Fibroblast of skin of abdomen (primary cell): ENCODE data around the gene ELN.

Experiments
- DNase-seq: peaks from one replicate; pipeline ENCODE4 v3.0.0-alpha.2; 2013

ELN gene

DNA sequence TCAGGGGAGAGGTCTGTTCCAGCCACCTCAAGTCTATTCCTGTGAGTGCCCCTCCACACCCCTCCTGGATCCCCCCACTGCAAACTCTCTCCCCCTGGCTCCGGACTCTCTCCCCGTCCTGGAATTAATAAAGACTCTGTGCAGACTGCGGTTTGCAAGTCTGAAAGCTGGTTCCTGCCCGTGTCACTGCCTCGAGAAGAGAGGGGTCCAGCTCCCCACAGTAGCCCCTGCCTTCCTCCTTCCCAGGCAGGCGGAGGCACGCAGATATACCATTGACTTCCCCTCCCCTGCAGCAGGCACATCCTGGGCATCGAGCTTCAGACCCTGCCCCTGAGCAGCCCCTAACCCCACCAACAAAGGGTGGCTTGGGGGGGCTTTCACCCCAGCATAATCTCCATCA lies 2.2 kb upstream of the ELN start:
- DNase-seq: no peak

DNA sequence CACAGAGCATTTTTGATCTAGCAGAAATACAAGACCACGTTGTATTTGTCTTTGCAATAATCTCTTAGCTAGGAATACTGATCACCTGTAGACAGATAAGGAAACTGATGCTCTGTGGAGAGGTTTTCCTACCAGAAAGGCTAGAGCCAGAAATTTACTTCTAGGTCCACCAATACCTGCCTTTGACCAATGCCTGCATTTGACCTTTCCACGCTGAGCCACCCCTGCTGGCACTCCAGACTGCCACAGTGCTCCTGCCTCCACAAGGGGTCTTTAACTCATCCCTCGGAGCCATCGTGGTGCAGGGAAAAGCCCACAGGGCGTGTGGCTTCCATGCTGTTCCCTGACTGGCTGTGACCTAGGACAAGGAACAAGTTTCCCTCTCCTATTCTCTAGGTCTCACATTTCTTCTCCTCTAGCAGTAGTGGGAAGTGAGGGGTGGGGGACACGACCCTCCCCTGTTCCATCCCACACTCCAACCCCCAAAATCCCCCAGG lies 1.5 kb upstream of the ELN start:
- no peak for DNase-seq

DNA sequence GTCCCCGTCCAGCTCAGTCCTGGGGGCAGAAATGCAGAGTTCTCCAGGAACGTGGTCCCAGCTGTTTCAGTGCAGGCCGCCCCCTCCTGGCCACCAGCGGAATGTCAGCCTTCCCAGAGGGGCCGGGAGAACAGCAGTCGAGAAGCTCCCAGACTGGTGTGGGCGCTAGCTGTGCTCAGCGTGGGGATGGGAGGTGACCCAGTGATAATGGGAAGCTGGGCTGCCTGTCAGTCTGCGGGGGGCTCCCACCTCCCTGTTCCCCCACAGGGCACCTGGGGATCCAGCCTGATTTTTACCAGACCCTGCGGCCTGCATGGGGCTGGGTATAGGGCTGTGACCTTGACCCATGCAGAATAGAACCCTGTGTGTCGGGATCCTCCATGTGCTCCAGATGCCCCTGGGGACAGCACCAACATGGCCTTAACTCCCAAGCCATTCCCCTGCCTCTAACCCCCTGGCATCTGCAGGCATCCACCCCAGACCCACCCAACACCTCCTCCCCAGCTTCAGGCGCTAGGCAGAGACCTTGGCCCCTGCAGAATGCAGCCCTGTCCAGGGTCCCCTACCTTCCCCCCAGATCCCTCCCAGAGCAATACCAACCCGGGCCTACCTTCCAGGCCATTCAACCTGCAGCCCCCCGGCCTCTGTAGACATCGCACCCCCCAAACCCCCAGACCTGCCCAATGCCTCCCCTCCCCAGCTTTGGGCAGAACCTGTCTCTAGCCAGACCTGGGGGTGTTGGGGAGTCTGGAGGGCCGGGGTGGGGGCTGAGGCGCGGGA lies 880 bp upstream of the ELN start:
- peak; percentile 63 for DNase-seq

DNA sequence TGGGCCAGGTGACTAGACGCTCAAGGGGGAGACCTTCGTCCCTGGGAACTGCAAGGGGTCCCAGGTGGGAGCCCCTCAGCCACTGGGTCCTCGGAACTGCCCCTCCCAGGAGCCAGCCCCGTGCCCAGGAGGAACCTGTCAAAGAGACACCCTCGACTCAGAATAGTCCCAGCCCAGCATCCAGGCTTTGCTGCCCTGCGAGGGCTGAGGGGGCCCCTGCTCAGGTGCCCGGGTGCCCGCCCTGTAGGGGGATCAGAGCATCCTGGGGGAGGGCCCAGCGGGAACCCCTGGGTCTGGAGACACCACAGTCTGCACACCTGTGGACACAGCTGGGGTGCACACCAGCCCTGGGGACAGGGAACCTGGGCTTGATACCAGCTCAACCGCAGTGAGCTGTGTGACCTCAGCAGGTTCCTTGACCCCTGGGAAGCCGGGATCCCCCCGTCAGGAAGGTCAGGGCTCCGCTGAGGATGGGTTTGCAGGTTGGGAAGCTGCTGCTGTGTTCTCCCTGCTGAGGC lies 407 bp downstream of the ELN start:
- DNase-seq: no peak

DNA sequence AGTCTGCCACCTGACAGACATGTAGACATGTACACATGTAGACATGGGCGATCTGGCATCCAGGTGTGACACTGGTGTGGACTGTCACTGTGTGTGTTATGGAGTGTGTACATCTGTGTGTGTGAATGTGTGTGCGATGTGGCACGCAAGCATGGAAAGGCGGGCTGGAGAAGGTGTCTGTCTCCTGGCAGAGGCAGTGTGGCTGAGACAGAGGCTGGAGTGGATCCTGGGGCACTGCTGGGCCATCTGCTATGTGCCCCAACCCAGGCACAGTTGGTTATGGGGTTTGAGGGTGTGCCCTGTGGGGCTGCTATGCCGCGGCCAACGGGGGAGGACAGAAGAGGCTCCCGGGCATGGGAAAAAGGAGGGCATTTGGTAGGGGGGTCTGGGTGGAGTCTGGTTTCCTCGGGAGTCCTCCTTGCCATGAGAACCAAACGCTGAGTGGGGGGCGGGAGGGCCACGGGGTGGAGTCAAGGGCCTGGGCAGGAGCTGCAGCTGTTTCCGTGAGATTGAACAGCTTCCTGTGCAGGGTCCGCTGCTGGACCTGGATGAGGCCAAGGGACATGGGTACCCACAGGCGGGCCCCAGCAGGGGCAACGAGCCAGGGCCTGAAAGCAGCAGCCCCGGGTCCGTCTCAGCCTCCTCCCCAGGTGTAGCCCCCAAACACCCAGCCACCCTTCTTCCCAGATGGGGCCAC lies 1.3 kb downstream of the ELN start:
- DNase-seq: no peak

DNA sequence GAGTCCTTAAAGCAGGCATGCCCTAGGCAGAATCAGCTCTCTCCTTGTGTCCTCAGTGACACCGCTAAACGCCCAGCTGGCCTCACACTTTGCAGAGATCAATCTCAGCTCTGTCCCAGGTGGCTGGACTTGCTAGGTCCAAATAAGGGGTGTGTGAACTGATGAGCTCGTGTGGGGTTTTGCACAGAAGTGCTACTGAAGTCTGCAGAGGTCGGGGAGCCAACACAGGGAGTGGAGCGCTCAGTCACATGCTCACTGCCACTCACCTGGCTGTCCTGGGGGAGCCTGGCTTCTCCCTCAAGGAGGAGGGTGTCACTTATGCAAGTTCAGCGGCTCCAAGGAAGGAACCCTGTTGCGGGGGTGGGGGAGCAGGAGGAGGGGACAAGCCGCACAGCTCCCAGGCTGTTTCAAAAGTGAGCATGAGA lies 2.0 kb downstream of the ELN start:
- DNase-seq: no peak

DNA sequence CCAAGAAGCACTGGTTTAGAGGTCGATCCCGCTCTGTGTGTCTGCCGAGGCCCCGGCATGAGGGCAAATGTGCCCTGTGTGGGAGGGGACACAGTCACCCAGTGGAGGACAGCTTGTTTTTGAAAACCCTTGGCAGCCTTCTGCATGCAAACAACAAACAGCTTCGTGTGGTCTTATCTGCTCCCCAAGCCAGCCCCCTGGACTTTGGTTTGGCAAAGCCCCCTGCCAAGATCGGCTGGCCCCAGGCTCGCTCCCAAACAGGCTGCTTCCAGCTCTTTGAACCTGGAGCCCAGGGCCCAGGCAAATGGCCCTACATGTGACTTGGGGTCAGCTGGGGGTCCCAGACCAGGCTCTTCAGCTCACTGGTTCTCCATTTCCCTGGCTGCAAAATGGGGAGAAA lies 2.9 kb downstream of the ELN start:
- no peak for DNase-seq

DNA sequence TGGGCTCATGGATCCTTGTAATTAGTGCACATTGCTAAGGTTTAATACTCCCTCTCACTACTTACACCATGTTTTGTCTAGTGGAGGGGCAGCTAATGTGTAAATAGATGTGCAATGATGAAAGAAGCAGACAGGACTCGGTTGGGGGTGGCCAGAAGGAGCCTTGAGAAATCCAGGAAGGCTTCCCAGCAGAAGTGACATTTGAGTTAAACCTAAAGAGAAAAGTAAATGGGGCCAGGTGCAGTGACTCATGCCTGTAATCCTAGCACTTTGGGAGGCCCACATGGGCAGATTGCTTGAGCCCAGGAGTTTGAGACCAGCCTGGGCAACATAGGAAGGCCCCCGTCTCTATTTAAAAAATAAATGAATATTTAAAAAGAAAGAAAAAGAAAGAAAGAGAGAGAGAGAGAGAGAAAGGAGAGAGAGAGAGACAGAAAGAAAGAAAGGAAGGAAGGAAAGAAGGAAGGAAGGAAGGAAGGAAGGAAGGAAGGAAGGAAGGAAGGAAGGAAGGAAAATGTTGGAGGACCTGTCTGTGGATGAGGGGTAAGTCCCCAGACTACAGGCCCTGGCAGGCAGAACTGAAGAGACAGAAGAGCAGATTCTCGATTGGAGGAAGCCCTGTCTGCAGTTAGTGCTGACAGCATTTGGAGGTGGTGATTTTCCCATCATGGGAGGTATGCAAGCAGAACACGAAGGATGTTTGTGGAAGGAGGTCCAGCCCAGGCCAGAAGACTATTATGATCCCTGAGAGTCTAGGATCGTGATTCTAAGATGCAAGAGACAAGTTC lies 3.6 kb downstream of the ELN start:
- no peak for DNase-seq

DNA sequence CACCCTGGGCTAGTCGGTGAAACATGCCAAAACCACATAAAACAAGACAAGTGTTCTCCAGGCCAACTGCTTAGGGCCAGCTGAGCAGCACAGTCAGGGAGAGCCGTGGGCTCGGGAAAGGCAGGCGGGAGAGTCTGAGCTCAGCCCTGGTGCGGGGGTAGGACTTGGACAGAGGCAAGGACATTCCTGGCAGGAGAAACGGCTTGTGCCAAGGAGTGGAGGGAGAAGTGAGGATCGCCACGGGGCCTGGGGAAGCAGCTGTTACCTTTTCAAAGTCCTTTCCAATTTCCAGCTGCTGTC lies 4.2 kb downstream of the ELN start:
- DNase-seq: peak; percentile 72

DNA sequence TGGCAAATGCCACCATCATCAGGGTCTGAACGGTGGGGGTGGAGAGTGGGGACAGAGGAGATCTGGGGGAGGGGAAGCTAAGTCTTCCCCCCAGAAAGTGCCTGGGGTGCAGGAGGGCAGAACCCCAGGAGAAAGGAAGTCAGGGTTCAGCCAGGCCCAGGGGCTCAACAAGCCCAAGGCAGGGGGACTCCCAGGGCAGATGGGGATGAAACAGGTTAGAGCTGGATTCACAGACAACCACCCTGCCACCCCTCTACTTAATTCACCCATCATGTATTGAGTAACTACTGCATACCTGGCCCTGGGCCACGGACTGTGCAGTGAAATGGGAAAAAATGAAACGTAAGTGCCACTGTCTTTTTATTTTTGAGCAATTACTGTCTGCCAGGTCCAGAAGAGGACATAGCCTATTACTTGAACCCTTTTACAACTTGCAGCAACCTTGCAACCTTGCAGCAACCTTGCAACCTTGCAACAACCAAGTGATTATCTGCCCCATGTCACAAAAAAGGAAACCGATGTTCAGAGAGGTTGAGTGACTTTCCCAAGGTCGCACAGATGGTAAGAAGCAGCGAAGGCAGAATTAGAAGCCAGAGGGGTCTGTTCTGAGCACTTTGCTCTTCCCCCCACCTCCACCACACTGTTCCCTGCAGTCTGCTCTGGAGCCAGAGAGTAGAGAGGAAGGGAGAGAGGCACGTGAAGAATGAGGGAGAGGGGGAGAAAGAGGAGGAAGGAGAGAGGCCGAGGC lies 4.8 kb downstream of the ELN start:
- DNase-seq: no peak

DNA sequence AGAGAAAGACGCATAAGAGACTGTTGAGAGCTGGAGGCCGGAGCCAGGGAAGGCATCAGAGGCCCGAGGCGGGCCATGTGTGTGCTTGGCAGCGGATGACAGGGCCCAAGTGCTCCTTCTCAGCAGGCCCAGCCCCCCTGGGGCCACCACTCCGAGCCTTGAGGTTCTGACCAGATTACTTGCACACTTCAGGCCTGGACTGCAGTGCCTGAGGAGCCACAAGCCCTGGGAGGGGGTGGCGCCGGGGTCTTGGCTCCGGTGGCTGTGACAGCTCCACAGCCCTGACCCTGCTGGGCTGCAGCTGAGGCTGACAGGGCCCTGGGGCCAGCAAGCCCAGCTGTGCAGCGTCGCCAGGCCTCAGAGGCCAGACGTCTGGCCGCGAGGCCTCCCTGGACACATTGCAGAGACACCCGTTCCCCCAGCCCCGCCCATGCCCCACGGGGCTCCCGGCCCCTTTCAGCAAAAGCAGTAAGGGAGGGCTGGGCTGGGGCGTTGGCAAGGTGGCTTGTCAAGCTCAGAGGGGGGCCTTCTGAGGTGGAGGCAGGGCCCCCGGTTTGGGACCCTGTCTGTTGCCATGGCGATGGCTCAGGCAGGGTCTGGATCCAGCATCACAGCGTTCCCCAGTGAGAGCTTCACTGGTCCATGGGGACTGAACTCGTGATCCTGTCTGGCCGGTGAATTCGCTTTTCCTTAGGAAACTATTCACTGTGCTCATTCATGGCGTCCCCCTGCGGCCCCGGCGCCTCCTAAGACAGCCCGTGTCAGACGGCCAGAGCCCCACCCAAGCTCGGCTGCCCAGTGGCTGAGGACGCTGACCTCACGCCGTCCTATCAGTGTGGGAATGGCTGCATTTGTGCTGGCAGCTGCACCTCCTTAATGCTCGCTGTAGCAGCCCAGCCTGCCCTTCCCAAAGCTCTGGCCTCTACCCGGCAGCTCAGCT lies 5.7 kb downstream of the ELN start:
- DNase-seq: no peak

DNA sequence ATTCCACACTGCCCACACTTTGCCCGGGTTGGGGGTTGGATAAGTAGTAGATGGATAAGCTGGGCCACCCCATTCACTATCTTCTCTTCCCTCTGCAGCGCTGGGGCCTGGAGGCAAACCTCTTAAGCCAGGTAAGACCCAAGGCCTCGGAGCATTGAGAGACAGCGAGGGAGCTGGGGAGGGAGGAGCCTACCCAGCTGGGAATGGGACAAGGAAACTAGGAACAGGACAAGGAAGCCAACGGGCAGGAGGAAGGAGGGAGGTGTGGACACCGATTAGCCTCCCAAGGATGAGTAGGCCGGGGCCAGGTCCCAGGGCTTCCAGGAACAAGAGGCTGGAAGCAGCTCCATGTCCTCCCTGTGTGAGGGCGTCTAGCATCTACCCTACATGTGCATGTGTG lies 9.6 kb downstream of the ELN start:
- DNase-seq: no peak

DNA sequence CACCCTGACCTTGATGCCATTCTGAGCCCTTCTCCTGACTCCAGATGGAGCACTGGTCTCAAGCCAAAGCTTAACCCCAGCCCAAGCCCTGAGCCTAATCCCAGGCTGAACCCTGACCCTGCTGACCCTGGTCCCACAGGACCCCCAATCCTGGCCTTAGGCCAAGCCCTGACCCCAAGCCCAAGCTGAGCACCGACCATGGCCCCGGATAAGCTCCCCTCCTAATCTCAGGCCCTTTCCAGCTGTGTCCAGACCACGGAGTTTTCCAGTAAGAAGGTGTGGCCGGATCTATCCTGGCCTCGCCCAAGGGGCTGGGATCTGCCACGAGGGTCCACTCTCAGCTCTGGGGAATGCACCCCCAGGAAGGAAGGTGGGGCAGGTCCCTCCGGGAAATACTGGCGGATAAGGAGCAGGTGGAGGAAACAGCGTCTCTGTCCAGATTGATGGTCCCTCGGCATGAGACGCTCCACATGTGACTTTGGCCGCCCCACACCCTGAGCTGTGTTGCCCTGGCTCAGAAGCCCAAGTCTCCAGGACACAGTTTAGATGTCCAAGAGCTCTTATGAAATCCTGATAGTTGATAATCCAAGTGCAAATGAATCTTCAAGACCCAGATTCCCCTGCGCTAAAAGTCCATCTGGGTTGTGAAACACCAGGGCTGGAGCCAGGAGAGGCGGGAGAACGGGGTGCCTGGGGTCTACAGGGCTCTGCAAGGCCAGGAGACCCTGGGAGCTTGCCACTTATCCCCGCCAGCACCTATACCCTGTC lies 10.4 kb downstream of the ELN start:
- DNase-seq: no peak

DNA sequence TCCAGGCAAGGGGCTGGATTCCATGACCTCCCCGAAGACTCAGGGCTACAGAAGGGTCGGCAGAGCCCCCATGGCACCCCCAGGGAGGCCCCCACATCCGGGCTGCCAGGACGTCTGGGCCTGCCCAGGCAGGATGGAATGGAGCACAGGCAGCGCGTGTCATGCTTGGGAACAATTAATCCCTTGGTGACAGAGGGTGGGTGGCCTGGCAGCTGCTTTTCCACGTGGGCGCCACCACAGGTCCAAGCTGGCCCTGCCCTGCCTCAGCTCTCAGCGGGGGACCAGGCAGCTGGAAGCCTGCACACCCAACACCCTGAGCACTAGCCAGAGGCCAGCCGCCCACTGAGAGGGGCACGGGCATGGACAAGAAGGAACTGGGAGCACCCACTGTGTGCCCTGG lies 11.4 kb downstream of the ELN start:
- no peak for DNase-seq

DNA sequence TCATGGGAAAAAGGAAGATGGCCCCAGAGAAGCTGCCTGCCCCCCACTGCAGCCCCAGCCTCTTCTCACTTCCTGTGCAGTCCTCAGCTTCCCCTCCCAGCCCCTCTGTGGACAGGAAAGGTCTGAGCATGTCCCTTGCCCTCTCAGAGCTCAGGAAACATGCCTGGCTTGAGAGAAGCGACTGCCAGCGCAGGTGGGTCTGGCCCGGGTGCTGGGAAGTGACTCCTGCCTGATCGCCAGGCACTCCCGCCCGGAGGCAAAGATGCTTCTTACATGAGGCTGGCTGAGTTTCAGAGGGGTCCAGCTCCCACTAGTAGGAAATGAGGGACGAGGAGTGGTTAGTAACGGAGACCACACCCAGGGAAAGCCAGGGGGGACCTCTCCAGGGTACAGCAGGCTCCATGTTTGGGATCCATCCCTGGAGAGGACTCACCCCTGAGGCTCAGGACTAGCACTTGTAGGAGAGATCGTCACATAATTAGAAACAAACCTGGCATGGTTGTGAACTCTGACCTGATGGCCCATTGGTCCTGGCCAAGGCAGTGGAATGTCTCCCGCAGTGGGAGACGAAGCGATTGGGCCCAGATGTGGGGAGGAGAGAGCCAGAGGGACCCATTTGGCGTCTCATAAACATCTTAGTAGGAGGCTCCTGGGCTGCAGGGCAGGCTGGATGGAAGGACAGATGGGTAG lies 12.3 kb downstream of the ELN start:
- peak; percentile 38 for DNase-seq

DNA sequence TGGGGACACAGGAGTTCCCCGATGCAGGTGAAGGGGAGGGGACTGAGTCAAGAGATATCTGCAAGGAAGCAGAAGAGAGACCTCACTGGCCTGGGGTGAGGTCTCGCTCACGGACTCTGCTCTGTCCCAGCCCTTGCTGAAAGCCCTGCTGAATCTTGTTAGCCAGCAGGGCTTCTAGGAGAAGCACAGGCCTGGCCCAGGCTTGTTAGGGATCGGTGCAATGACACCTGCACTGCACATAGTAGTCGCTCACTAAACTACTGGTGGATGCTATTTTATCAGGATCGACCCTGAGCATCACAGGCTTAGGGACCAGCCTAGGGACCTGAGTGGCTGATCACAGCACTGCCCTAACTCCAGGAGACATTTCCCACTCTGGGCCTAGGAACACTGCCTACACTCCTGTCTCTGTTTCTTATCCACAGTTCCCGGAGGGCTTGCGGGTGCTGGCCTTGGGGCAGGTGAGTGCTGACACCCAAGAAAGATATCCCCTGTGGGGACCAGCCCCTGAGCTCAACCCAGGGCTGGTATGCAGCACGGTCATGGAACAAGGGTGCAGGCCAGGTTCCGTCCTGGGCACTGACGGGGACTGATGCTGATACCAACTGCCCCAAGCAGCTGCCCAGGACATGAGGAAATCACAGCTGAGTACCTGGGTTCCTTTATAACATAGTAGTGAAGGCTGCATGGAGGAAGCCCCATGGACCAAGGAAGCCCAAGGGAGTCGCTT lies 13.0 kb downstream of the ELN start:
- no peak for DNase-seq

DNA sequence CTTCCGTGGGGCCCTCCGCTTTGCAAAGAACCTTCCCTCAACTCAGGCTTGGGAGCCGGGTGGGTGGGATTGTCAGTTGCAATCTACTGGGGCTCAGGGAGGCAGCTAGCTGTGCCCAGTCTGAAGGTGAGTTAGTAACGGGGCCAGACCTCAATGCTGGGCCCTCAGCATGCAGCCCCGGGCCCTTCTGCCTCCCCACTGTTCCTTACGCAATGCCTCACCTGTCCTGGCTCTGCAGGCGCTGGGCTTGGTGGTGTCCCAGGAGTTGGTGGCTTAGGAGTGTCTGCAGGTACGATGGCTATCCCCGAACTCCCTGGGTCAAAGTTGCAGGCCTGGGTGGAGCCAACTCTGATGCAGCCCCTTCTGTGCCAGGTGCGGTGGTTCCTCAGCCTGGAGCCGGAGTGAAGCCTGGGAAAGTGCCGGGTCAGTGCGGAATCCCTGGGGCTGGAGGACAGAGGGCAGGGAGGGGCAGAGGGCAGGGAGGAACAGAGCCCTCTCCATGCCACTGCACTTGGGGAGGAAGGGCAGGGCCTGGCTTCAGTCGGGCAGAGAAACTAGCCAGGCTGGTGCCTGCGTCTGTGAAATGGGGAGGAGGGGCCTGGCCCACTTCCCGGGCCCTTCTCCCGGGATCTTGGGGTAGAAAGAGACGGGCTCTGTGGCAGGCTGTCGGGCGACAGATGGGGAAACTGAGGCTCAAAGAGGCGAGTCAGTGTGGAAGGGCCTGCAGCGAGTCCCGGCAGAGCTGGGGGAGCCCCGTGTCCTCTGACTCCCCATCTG lies 15.0 kb downstream of the ELN start:
- no peak for DNase-seq

DNA sequence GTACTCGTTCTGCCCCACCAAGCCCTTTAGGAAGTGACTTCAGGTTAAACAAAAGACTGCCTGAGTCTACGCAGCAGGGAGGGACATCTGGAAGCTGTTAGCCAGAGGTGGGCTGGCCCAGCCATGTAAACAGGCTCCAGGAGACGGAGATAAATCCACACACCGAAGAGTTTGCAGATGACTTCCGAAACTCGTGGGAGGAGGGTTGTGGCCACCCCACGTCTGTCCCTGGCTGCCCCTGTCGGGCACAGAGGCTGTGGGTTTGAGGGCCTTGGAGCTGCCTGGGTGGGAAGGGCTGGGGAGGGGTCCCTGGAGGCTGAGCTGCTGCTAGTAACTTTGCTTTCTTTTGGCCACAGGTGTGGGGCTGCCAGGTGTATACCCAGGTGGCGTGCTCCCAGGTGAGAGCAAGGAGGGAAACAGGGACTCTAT lies 15.6 kb downstream of the ELN start:
- peak; percentile 74 for DNase-seq
